WTC11 (cell line): ENCODE measurements around the gene MYH9. TPM values are rescaled to one million over a fixed set of nuclear protein-coding genes. Genes with fewer than 3 reads are reported as not detected.
A peak's percentile ranks its signal among the peaks of the same experiment; 100 is the strongest.

Source experiments
- CREM ChIP-seq: sonication (generic); formaldehyde crosslinking; IDR thresholded peaks from 2 replicates; pipeline ENCODE4 v1.8.1; 2022; ENCODE audit warnings: mild to moderate bottlenecking, missing genetic modification reagents, moderate library complexity
- ETV6 ChIP-seq: sonication (generic); formaldehyde crosslinking; IDR thresholded peaks from 2 replicates; pipeline ENCODE4 v1.8.1; 2022; ENCODE audit warnings: mild to moderate bottlenecking, missing genetic modification reagents
- FOXK1 ChIP-seq: sonication (generic); formaldehyde crosslinking; IDR thresholded peaks from 2 replicates; pipeline ENCODE4 v1.8.0; 2022; ENCODE audit warnings: mild to moderate bottlenecking, moderate library complexity, missing genetic modification reagents
- MYBL2 ChIP-seq: sonication (generic); formaldehyde crosslinking; IDR thresholded peaks from 2 replicates; pipeline ENCODE4 v1.8.1; 2023; ENCODE audit warnings: mild to moderate bottlenecking, moderate library complexity, missing genetic modification reagents
- NFATC4 ChIP-seq: fragments of 250-450 bp; sonication (Bioruptor Pico); IDR thresholded peaks from 2 replicates; pipeline ENCODE4 v1.9.0; 2021; ENCODE audit warnings: mild to moderate bottlenecking
- NFYB ChIP-seq: sonication (generic); formaldehyde crosslinking; conservative IDR thresholded peaks from 2 replicates; pipeline ENCODE4 v1.8.0; 2022; ENCODE audit warnings: low read depth, missing genetic modification reagents
- SMAD3 ChIP-seq: sonication (generic); formaldehyde crosslinking; IDR thresholded peaks from 2 replicates; pipeline ENCODE4 v1.8.0; 2022; ENCODE audit warnings: missing genetic modification reagents, mild to moderate bottlenecking, borderline replicate concordance
- SP1 ChIP-seq: sonication (generic); formaldehyde crosslinking; conservative IDR thresholded peaks from 2 replicates; pipeline ENCODE4 v1.8.1; 2022; ENCODE audit warnings: missing genetic modification reagents
- TEAD1 ChIP-seq: sonication (generic); formaldehyde crosslinking; IDR thresholded peaks from 2 replicates; pipeline ENCODE4 v1.8.0; 2022; ENCODE audit warnings: mild to moderate bottlenecking, missing genetic modification reagents
- TEAD4 ChIP-seq: sonication (generic); formaldehyde crosslinking; IDR thresholded peaks from 2 replicates; pipeline ENCODE4 v1.8.0; 2022; ENCODE audit warnings: mild to moderate bottlenecking, missing genetic modification reagents
- TP53 ChIP-seq: sonication (generic); formaldehyde crosslinking; IDR thresholded peaks from 2 replicates; pipeline ENCODE4 v1.8.1; 2023; ENCODE audit warnings: mild to moderate bottlenecking, missing genetic modification reagents
- ZBTB21 ChIP-seq: sonication (generic); formaldehyde crosslinking; IDR thresholded peaks from 2 replicates; pipeline ENCODE4 v1.8.1; 2023; ENCODE audit warnings: mild to moderate bottlenecking, missing genetic modification reagents, borderline replicate concordance
- ZNF263 ChIP-seq: sonication (generic); formaldehyde crosslinking; IDR thresholded peaks from 2 replicates; pipeline ENCODE4 v1.8.1; 2022; ENCODE audit warnings: low read depth, mild to moderate bottlenecking, moderate library complexity, missing genetic modification reagents
- total RNA-seq: library from RNA; stranded (reverse); gene quantifications from 3 replicates; pipeline ENCODE4 v1.2.3, GENCODE V29; 2021
- TF ChIP-seq, protein P1 (sequence below): sonication (generic); formaldehyde crosslinking; IDR thresholded peaks from 2 replicates; pipeline ENCODE4 v1.8.0; 2022; ENCODE audit warnings: missing genetic modification reagents
- TF ChIP-seq, protein P2 (sequence below): sonication (generic); formaldehyde crosslinking; conservative IDR thresholded peaks from 2 replicates; pipeline ENCODE4 v1.8.1; 2023; ENCODE audit warnings: mild to moderate bottlenecking, low read depth, missing genetic modification reagents, moderate library complexity
- TF ChIP-seq, protein P3 (sequence below): fragments of 250-450 bp; sonication (Bioruptor Pico); IDR thresholded peaks from 2 replicates; pipeline ENCODE4 v1.9.0; 2021; ENCODE audit warnings: mild to moderate bottlenecking
- TF ChIP-seq, protein P4 (sequence below): sonication (generic); formaldehyde crosslinking; IDR thresholded peaks from 2 replicates; pipeline ENCODE4 v1.8.1; 2022; ENCODE audit warnings: low read depth, missing genetic modification reagents, borderline replicate concordance
- TF ChIP-seq, protein P5 (sequence below): sonication (generic); formaldehyde crosslinking; IDR thresholded peaks from 2 replicates; pipeline ENCODE4 v1.8.0; 2023; ENCODE audit warnings: missing genetic modification reagents, mild to moderate bottlenecking, borderline replicate concordance
- TF ChIP-seq, protein P6 (sequence below): sonication (generic); formaldehyde crosslinking; IDR thresholded peaks from 2 replicates; pipeline ENCODE4 v1.8.1; 2022; ENCODE audit warnings: mild to moderate bottlenecking, missing genetic modification reagents, moderate library complexity, borderline replicate concordance
- TF ChIP-seq, protein P7 (sequence below): sonication (generic); formaldehyde crosslinking; IDR thresholded peaks from 2 replicates; pipeline ENCODE4 v1.8.0; 2022; ENCODE audit warnings: mild to moderate bottlenecking, missing genetic modification reagents

MYH9 gene
- total RNA-seq, 1 experiment from 2014 or later: 277 TPM

DNA sequence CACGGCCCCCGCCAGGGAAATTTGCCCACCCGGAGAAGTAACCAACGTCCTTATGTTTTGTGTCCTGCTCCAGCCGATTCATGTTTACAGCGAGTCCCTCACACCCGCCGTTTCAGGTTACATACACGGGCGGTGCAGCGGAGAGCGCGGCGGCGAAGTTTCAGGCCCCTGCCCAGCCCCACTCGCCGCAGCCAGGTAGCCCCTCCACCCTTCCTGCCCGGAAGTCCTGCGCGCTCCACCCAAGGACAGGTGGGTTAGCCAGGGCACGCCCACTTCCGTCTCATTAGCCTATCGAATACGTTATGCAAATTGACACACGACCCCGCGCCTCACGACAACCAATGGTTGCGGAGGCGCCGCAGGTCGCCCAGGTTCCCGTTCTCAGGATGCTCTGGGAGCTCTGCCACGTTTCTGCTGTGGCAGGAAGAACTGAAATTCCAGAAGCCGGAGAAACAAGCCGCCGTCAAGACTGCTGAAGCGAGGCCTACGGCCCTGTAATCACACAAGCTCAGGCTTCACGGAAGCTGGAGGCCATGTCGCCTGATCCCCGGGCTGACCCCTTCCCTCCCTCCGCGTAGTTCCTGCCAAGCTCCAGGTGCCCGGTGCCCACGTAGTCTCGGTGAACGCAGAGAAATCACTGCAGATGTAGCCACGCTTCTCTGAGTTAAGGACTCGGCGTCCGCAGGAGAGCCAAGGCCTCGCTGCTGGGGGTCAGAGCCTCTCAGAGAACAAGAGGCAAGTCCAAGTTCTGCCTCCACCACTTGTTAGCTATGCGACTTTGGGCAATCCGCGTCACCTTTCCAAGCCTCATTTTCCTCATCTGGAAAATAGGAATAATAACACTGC, 22.4 kb upstream of the MYH9 start (continued):
- TF ChIP-seq, protein P1, sequence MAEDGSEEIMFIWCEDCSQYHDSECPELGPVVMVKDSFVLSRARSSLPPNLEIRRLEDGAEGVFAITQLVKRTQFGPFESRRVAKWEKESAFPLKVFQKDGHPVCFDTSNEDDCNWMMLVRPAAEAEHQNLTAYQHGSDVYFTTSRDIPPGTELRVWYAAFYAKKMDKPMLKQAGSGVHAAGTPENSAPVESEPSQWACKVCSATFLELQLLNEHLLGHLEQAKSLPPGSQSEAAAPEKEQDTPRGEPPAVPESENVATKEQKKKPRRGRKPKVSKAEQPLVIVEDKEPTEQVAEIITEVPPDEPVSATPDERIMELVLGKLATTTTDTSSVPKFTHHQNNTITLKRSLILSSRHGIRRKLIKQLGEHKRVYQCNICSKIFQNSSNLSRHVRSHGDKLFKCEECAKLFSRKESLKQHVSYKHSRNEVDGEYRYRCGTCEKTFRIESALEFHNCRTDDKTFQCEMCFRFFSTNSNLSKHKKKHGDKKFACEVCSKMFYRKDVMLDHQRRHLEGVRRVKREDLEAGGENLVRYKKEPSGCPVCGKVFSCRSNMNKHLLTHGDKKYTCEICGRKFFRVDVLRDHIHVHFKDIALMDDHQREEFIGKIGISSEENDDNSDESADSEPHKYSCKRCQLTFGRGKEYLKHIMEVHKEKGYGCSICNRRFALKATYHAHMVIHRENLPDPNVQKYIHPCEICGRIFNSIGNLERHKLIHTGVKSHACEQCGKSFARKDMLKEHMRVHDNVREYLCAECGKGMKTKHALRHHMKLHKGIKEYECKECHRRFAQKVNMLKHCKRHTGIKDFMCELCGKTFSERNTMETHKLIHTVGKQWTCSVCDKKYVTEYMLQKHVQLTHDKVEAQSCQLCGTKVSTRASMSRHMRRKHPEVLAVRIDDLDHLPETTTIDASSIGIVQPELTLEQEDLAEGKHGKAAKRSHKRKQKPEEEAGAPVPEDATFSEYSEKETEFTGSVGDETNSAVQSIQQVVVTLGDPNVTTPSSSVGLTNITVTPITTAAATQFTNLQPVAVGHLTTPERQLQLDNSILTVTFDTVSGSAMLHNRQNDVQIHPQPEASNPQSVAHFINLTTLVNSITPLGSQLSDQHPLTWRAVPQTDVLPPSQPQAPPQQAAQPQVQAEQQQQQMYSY (CRISPR knock-in tag): peak; percentile 86
- TF ChIP-seq TP53 (CRISPR knock-in tag) (0 out of 2 replicates have a peak, but pooled peaks have one; percentile 52), NFATC4 (CRISPR knock-in tag) (no peak), SMAD3 (no peak), MYBL2 (CRISPR knock-in tag) (peak; percentile 88), NFYB (peak; percentile 79), ZNF263 (CRISPR knock-in tag) (no peak), TEAD1 (CRISPR knock-in tag) (peak; percentile 55; the same call in 1 of the 2 replicates), TEAD4 (CRISPR knock-in tag) (0 out of 2 replicates have a peak, but pooled peaks have one; percentile 14), ZBTB21 (peak; percentile 56; the same call in 1 of the 2 replicates), ETV6 (CRISPR knock-in tag) (0 out of 2 replicates have a peak, but pooled peaks have one; percentile 33), FOXK1 (CRISPR knock-in tag) (peak; percentile 68), CREM (CRISPR knock-in tag) (no peak; the same call in 1 of the 2 replicates), SP1 (CRISPR knock-in tag) (peak; percentile 98)
- TF ChIP-seq, protein P2, sequence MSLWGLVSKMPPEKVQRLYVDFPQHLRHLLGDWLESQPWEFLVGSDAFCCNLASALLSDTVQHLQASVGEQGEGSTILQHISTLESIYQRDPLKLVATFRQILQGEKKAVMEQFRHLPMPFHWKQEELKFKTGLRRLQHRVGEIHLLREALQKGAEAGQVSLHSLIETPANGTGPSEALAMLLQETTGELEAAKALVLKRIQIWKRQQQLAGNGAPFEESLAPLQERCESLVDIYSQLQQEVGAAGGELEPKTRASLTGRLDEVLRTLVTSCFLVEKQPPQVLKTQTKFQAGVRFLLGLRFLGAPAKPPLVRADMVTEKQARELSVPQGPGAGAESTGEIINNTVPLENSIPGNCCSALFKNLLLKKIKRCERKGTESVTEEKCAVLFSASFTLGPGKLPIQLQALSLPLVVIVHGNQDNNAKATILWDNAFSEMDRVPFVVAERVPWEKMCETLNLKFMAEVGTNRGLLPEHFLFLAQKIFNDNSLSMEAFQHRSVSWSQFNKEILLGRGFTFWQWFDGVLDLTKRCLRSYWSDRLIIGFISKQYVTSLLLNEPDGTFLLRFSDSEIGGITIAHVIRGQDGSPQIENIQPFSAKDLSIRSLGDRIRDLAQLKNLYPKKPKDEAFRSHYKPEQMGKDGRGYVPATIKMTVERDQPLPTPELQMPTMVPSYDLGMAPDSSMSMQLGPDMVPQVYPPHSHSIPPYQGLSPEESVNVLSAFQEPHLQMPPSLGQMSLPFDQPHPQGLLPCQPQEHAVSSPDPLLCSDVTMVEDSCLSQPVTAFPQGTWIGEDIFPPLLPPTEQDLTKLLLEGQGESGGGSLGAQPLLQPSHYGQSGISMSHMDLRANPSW: no peak
- TF ChIP-seq, protein P3, sequence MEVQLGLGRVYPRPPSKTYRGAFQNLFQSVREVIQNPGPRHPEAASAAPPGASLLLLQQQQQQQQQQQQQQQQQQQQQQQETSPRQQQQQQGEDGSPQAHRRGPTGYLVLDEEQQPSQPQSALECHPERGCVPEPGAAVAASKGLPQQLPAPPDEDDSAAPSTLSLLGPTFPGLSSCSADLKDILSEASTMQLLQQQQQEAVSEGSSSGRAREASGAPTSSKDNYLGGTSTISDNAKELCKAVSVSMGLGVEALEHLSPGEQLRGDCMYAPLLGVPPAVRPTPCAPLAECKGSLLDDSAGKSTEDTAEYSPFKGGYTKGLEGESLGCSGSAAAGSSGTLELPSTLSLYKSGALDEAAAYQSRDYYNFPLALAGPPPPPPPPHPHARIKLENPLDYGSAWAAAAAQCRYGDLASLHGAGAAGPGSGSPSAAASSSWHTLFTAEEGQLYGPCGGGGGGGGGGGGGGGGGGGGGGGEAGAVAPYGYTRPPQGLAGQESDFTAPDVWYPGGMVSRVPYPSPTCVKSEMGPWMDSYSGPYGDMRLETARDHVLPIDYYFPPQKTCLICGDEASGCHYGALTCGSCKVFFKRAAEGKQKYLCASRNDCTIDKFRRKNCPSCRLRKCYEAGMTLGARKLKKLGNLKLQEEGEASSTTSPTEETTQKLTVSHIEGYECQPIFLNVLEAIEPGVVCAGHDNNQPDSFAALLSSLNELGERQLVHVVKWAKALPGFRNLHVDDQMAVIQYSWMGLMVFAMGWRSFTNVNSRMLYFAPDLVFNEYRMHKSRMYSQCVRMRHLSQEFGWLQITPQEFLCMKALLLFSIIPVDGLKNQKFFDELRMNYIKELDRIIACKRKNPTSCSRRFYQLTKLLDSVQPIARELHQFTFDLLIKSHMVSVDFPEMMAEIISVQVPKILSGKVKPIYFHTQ: peak; percentile 74; the same call in 1 of the 2 replicates
- TF ChIP-seq, protein P4, sequence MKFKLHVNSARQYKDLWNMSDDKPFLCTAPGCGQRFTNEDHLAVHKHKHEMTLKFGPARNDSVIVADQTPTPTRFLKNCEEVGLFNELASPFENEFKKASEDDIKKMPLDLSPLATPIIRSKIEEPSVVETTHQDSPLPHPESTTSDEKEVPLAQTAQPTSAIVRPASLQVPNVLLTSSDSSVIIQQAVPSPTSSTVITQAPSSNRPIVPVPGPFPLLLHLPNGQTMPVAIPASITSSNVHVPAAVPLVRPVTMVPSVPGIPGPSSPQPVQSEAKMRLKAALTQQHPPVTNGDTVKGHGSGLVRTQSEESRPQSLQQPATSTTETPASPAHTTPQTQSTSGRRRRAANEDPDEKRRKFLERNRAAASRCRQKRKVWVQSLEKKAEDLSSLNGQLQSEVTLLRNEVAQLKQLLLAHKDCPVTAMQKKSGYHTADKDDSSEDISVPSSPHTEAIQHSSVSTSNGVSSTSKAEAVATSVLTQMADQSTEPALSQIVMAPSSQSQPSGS (CRISPR knock-in tag): no peak
- TF ChIP-seq, protein P5, sequence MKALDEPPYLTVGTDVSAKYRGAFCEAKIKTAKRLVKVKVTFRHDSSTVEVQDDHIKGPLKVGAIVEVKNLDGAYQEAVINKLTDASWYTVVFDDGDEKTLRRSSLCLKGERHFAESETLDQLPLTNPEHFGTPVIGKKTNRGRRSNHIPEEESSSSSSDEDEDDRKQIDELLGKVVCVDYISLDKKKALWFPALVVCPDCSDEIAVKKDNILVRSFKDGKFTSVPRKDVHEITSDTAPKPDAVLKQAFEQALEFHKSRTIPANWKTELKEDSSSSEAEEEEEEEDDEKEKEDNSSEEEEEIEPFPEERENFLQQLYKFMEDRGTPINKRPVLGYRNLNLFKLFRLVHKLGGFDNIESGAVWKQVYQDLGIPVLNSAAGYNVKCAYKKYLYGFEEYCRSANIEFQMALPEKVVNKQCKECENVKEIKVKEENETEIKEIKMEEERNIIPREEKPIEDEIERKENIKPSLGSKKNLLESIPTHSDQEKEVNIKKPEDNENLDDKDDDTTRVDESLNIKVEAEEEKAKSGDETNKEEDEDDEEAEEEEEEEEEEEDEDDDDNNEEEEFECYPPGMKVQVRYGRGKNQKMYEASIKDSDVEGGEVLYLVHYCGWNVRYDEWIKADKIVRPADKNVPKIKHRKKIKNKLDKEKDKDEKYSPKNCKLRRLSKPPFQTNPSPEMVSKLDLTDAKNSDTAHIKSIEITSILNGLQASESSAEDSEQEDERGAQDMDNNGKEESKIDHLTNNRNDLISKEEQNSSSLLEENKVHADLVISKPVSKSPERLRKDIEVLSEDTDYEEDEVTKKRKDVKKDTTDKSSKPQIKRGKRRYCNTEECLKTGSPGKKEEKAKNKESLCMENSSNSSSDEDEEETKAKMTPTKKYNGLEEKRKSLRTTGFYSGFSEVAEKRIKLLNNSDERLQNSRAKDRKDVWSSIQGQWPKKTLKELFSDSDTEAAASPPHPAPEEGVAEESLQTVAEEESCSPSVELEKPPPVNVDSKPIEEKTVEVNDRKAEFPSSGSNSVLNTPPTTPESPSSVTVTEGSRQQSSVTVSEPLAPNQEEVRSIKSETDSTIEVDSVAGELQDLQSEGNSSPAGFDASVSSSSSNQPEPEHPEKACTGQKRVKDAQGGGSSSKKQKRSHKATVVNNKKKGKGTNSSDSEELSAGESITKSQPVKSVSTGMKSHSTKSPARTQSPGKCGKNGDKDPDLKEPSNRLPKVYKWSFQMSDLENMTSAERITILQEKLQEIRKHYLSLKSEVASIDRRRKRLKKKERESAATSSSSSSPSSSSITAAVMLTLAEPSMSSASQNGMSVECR: peak; percentile 61; the same call in 1 of the 2 replicates
- TF ChIP-seq, protein P6, sequence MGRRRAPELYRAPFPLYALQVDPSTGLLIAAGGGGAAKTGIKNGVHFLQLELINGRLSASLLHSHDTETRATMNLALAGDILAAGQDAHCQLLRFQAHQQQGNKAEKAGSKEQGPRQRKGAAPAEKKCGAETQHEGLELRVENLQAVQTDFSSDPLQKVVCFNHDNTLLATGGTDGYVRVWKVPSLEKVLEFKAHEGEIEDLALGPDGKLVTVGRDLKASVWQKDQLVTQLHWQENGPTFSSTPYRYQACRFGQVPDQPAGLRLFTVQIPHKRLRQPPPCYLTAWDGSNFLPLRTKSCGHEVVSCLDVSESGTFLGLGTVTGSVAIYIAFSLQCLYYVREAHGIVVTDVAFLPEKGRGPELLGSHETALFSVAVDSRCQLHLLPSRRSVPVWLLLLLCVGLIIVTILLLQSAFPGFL (CRISPR knock-in tag): no peak
- TF ChIP-seq, protein P7, sequence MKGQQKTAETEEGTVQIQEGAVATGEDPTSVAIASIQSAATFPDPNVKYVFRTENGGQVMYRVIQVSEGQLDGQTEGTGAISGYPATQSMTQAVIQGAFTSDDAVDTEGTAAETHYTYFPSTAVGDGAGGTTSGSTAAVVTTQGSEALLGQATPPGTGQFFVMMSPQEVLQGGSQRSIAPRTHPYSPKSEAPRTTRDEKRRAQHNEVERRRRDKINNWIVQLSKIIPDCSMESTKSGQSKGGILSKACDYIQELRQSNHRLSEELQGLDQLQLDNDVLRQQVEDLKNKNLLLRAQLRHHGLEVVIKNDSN (CRISPR knock-in tag): peak; percentile 39; the same call in 1 of the 2 replicates
